K562 (cell line): ENCODE results near the gene PELI1. TPM values are rescaled to one million over a fixed set of nuclear protein-coding genes. Genes with fewer than 3 reads are reported as not detected.

Source experiments
- ATF4 ChIP-seq: fragments of 450-650 bp; formaldehyde crosslinking; IDR thresholded peaks from 2 replicates; pipeline ENCODE4 v1.4.0; 2022; ENCODE audit warnings: mild to moderate bottlenecking, moderate library complexity
- BRF2 ChIP-seq: IDR thresholded peaks from 3 replicates; pipeline ENCODE4 v1.6.1; 2011; ENCODE audit warnings: borderline replicate concordance, mild to moderate bottlenecking; ENCODE audit not compliant: insufficient read length, insufficient read depth
- CBX3 ChIP-seq, 2 experiments: IDR thresholded peaks; 1 replicate in 1 of 2; 2 replicates in 1 of 2; pipeline ENCODE4 v1.6.1; 2012; ENCODE audit warnings: inconsistent platforms in 2 of 2, low read length in 2 of 2, borderline replicate concordance in 1 of 2, control low read depth in 1 of 2
- GABPB2 ChIP-seq: fragments of 250-450 bp; sonication (Bioruptor Pico); conservative IDR thresholded peaks from 2 replicates; pipeline ENCODE4 v1.5.1; 2021; ENCODE audit warnings: mild to moderate bottlenecking
- HNRNPL ChIP-seq: fragments of 200-400 bp; formaldehyde crosslinking; IDR thresholded peaks from 2 replicates; pipeline ENCODE4 v1.6.1; 2017; ENCODE audit warnings: low read depth, mild to moderate bottlenecking, low read length
- KAT2B ChIP-seq: IDR thresholded peaks from one replicate; pipeline ENCODE4 v1.6.1; 2012; ENCODE audit warnings: low read depth, mild to moderate bottlenecking, control low read depth, inconsistent platforms, low read length, moderate library complexity
- PHF21A ChIP-seq: fragments of 450-650 bp; IDR thresholded peaks from 2 replicates; pipeline ENCODE4 v1.6.1; 2017; ENCODE audit warnings: low read depth, borderline replicate concordance
- RUNX1 ChIP-seq: sonication (generic); IDR thresholded peaks from 2 replicates; pipeline ENCODE4 v1.6.1; 2016; ENCODE audit warnings: antibody characterized with exemption, low read depth
- SIN3A ChIP-seq, 2 experiments: fragments of 150-350 bp in 1 of 2; IDR thresholded peaks; 2 replicates each; pipeline ENCODE4 v1.6.1; 2011 to 2016; ENCODE audit warnings: borderline replicate concordance in 2 of 2, low read depth in 2 of 2, low read length in 2 of 2, mild to moderate bottlenecking in 2 of 2, moderate library complexity in 2 of 2; ENCODE audit not compliant: control insufficient read depth in 1 of 2
- SIN3B ChIP-seq: fragments of 450-650 bp; IDR thresholded peaks from 2 replicates; pipeline ENCODE4 v1.6.1; 2017; ENCODE audit warnings: low read depth, mild to moderate bottlenecking, moderate library complexity
- THRAP3 ChIP-seq: fragments of 450-650 bp; IDR thresholded peaks from 2 replicates; pipeline ENCODE4 v1.6.1; 2016; ENCODE audit warnings: mild to moderate bottlenecking, inconsistent platforms, borderline replicate concordance
- ZFP91 ChIP-seq: sonication (generic); formaldehyde crosslinking; IDR thresholded peaks from 2 replicates; pipeline ENCODE4 v1.8.0; 2022; ENCODE audit warnings: mild to moderate bottlenecking, missing genetic modification reagents
- ZNF224 ChIP-seq: sonication (generic); formaldehyde crosslinking; IDR thresholded peaks from 2 replicates; pipeline ENCODE4 v1.8.0; 2022; ENCODE audit warnings: mild to moderate bottlenecking, missing genetic modification reagents
- ZNF347 ChIP-seq: fragments of 450-650 bp; formaldehyde crosslinking; IDR thresholded peaks from 2 replicates; pipeline ENCODE4 v1.4.0; 2020; ENCODE audit warnings: low read depth, mild to moderate bottlenecking, moderate library complexity
- ZSCAN29 ChIP-seq: fragments of 450-650 bp; IDR thresholded peaks from 2 replicates; pipeline ENCODE4 v1.6.1; 2017
- polyA plus RNA-seq, 8 experiments: library from polyadenylated mRNA; depleted of rRNA in 4 of 8; stranded (reverse) in 5 of 8; unstranded in 3 of 8; fragments of >200 nt; fragmentation: Nextera tagmentation in 2 of 8; fragmentation: Illumina TruSeq in 1 of 8; extraction: Ambion mirVana in 2 of 8; extraction: Trizol in 1 of 8; gene quantifications; 2 replicates each; pipeline versions ENCODE4 v1.2.1 to v1.2.3, GENCODE V29; 2011 to 2014; ENCODE audit warnings: inconsistent platforms in 1 of 8, missing spikeins in 1 of 8
- total RNA-seq, 7 experiments: library from RNA; depleted of rRNA in 6 of 7; stranded (reverse); fragments of >200 nt in 6 of 7; fragmentation: Illumina TruSeq in 2 of 7; extraction: Trizol in 2 of 7; gene quantifications; 2 replicates each; pipeline versions ENCODE4 v1.2.1 to v1.2.3, GENCODE V29; 2011 to 2021; ENCODE audit warnings: low replicate concordance in 1 of 7
- TF ChIP-seq, protein P1 (sequence below): sonication (generic); formaldehyde crosslinking; IDR thresholded peaks from 2 replicates; pipeline ENCODE4 v1.8.1; 2022; ENCODE audit warnings: missing genetic modification reagents
- TF ChIP-seq, protein P2 (sequence below): fragments of 250-450 bp; sonication (Bioruptor Pico); IDR thresholded peaks from 2 replicates; pipeline ENCODE4 v1.4.0; 2020; ENCODE audit warnings: mild to moderate bottlenecking, moderate library complexity
- TF ChIP-seq, protein P3 (sequence below): fragments of 450-650 bp; conservative IDR thresholded peaks from 2 replicates; pipeline ENCODE4 v1.6.1; 2016; ENCODE audit warnings: missing genetic modification characterization, low read depth, mild to moderate bottlenecking, missing compliant biosample characterization, moderate library complexity

The PELI1 gene
- total and polyA plus RNA-seq, 9 of the 15 experiments (the other 6 are each of a cell fraction or from before 2014, with no cell fraction given), result 3.3 to 19.2 (median 12.5) TPM

GRCh38 chr2:64144057-64145013, at the start of gene PELI1 (continued):
- TF ChIP-seq HNRNPL (0 out of 2 replicates have a peak, but pooled peaks have one; percentile 15), ZSCAN29 (no peak), GABPB2 (CRISPR knock-in tag) (no peak), ZFP91 (CRISPR knock-in tag) (no peak), ZNF224 (no peak), BRF2 (no peak), PHF21A (no peak), KAT2B (no peak), RUNX1 (no peak), ZNF347 (CRISPR knock-in tag) (no peak), CBX3 (IDR thresholded peaks at IDR 0.05; ENCODE audit: borderline replicate concordance in 1 of 2, low read length in 2 of 2) (no peak), ATF4 (CRISPR knock-in tag) (no peak), SIN3B (no peak), THRAP3 (no peak), SIN3A (IDR thresholded peaks at IDR 0.05; ENCODE audit: borderline replicate concordance in 2 of 2, control insufficient read depth in 1 of 2, low read depth in 2 of 2, low read length in 2 of 2) (peak in 1 of 2 experiments; percentile 29; a peak in 1 of 4 replicates)
- TF ChIP-seq, protein P1, sequence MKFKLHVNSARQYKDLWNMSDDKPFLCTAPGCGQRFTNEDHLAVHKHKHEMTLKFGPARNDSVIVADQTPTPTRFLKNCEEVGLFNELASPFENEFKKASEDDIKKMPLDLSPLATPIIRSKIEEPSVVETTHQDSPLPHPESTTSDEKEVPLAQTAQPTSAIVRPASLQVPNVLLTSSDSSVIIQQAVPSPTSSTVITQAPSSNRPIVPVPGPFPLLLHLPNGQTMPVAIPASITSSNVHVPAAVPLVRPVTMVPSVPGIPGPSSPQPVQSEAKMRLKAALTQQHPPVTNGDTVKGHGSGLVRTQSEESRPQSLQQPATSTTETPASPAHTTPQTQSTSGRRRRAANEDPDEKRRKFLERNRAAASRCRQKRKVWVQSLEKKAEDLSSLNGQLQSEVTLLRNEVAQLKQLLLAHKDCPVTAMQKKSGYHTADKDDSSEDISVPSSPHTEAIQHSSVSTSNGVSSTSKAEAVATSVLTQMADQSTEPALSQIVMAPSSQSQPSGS (CRISPR knock-in tag), result no peak
- TF ChIP-seq, protein P2, sequence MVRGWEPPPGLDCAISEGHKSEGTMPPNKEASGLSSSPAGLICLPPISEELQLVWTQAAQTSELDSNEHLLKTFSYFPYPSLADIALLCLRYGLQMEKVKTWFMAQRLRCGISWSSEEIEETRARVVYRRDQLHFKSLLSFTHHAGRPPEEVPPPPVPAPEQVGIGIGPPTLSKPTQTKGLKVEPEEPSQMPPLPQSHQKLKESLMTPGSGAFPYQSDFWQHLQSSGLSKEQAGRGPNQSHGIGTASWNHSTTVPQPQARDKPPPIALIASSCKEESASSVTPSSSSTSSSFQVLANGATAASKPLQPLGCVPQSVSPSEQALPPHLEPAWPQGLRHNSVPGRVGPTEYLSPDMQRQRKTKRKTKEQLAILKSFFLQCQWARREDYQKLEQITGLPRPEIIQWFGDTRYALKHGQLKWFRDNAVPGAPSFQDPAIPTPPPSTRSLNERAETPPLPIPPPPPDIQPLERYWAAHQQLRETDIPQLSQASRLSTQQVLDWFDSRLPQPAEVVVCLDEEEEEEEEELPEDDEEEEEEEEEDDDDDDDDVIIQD (CRISPR knock-in tag), result no peak
- TF ChIP-seq, protein P3, sequence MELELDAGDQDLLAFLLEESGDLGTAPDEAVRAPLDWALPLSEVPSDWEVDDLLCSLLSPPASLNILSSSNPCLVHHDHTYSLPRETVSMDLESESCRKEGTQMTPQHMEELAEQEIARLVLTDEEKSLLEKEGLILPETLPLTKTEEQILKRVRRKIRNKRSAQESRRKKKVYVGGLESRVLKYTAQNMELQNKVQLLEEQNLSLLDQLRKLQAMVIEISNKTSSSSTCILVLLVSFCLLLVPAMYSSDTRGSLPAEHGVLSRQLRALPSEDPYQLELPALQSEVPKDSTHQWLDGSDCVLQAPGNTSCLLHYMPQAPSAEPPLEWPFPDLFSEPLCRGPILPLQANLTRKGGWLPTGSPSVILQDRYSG (tag), result no peak
